ENCODE measurements around the gene RNF141. TPM values are rescaled to one million over a fixed set of nuclear protein-coding genes. Genes with fewer than 3 reads are reported as not detected.

RNF141 gene
- total RNA-seq, 2 donors from 2014 or later, result 34.7 to 42.2 TPM

- H3K4me1 ChIP-seq (ENCODE audit: control insufficient read depth, insufficient read depth, low read length), result peaks cover 3% of the 10 kb centered on the region
- H3K27me3 ChIP-seq (ENCODE audit: control insufficient read depth, insufficient read depth, low read length, poor library complexity, severe bottlenecking), result no peaks in the 10 kb centered on the region
- Mint-ChIP-seq H3K4me3 (no peak overlapping the region), H3K27me3 (ENCODE audit: insufficient read depth) (no peaks in the 10 kb centered on the region), H3K9me3 (no peaks in the 10 kb centered on the region), H3K4me1 (peaks cover 13% of the 10 kb centered on the region), H3K27ac (no peak overlapping the region), H3K36me3 (ENCODE audit: low read depth) (peaks cover 7% of the 10 kb centered on the region)
- H3K27ac ChIP-seq (ENCODE audit: low read depth, low read length), result no peak overlapping the region
- 95 to 99% methylated on average over 14 to 16 of the region's 16 CpGs for WGBS, 2 experiments (ENCODE audit: insufficient coverage in 1 of 2, insufficient read length in 1 of 2)
- TF ChIP-seq CTCF (conservative IDR thresholded peaks at IDR 0.05), result no peak
- no peaks in the 10 kb centered on the region for H3K9me3 ChIP-seq (ENCODE audit: control insufficient read depth, low read length)
- DNase-seq, result peak; percentile 34
- H3K36me3 ChIP-seq (ENCODE audit: control insufficient read depth, insufficient read depth, low read length), result no peaks in the 10 kb centered on the region
- no peak overlapping the region for H3K9ac ChIP-seq (ENCODE audit: extremely low read depth, low read length, poor library complexity, severe bottlenecking)
- no peak overlapping the region for H3K4me3 ChIP-seq (ENCODE audit: low read length)
Measured at GRCh38 chr11:10487002-10487647, 53.9 kb downstream of the RNF141 start.

- TF ChIP-seq CTCF (conservative IDR thresholded peaks at IDR 0.05), result no peak
- no peak overlapping the region for H3K9ac ChIP-seq (ENCODE audit: extremely low read depth, low read length, poor library complexity, severe bottlenecking)
- H3K27me3 ChIP-seq (ENCODE audit: control insufficient read depth, insufficient read depth, low read length, poor library complexity, severe bottlenecking), result no peaks in the 10 kb centered on the region
- no peak overlapping the region for H3K27ac Mint-ChIP-seq
- peaks cover 3% of the 10 kb centered on the region for H3K36me3 Mint-ChIP-seq (ENCODE audit: low read depth)
- H3K9me3 Mint-ChIP-seq, result no peaks in the 10 kb centered on the region
- peaks cover 13% of the 10 kb centered on the region for H3K4me1 Mint-ChIP-seq
- H3K4me3 Mint-ChIP-seq, result no peak overlapping the region
- H3K4me1 ChIP-seq (ENCODE audit: control insufficient read depth, insufficient read depth, low read length), result peaks cover 3% of the 10 kb centered on the region
- H3K27ac ChIP-seq (ENCODE audit: low read depth, low read length), result no peak overlapping the region
- no peaks in the 10 kb centered on the region for H3K27me3 Mint-ChIP-seq (ENCODE audit: insufficient read depth)
- H3K36me3 ChIP-seq (ENCODE audit: control insufficient read depth, insufficient read depth, low read length), result no peaks in the 10 kb centered on the region
- DNase-seq, result no peak
- H3K9me3 ChIP-seq (ENCODE audit: control insufficient read depth, low read length), result no peaks in the 10 kb centered on the region
- no peak overlapping the region for H3K4me3 ChIP-seq (ENCODE audit: low read length)
- 93 to 98% methylated on average over 6 to 10 of the region's 10 CpGs for WGBS, 2 experiments (ENCODE audit: insufficient coverage in 1 of 2, insufficient read length in 1 of 2)
Measured at GRCh38 chr11:10486161-10486840, 54.7 kb downstream of the RNF141 start.

GRCh38 chr11:10485646-10486045 is 55.3 kb downstream of the RNF141 start:
- Mint-ChIP-seq H3K27me3 (ENCODE audit: insufficient read depth) (no peaks in the 10 kb centered on the region), H3K4me1 (peaks cover 13% of the 10 kb centered on the region), H3K27ac (no peak overlapping the region), H3K9me3 (no peaks in the 10 kb centered on the region), H3K4me3 (no peak overlapping the region), H3K36me3 (ENCODE audit: low read depth) (peaks cover 3% of the 10 kb centered on the region)
- Histone ChIP-seq H3K27ac (ENCODE audit: low read depth, low read length) (no peak overlapping the region), H3K4me3 (ENCODE audit: low read length) (no peak overlapping the region), H3K9ac (ENCODE audit: extremely low read depth, low read length, poor library complexity, severe bottlenecking) (no peak overlapping the region), H3K4me1 (ENCODE audit: control insufficient read depth, insufficient read depth, low read length) (peaks cover 3% of the 10 kb centered on the region), H3K9me3 (ENCODE audit: control insufficient read depth, low read length) (no peaks in the 10 kb centered on the region), H3K36me3 (ENCODE audit: control insufficient read depth, insufficient read depth, low read length) (no peaks in the 10 kb centered on the region), H3K27me3 (ENCODE audit: control insufficient read depth, insufficient read depth, low read length, poor library complexity, severe bottlenecking) (no peaks in the 10 kb centered on the region)
- no peak for DNase-seq
- 23 to 53% methylated on average over 1 to 2 of the region's 2 CpGs for WGBS, 2 experiments (ENCODE audit: insufficient coverage in 1 of 2, insufficient read length in 1 of 2)
- TF ChIP-seq CTCF (conservative IDR thresholded peaks at IDR 0.05), result no peak

Data from endodermal cell (in vitro differentiated cells).